Caco-2 (cell line): Measurements from ENCODE around the gene DCUN1D2. TPM values are rescaled to one million over a fixed set of nuclear protein-coding genes. Genes with fewer than 3 reads are reported as not detected.

Source experiments
- BruUV-seq: library from RNA; stranded (reverse); fragments of 400-500 nt; replicated peaks from 2 replicates; lab custom pipeline; 2021; lab: Mats Ljungman, UMichigan
- CTCF ChIA-PET: fragments of 300-600 bp; sonication (Branson Sonifier 250); formaldehyde crosslinking; loops from one replicate; lab custom pipeline; 2022; ENCODE audit warnings: antibody characterized with exemption; lab: Charles Lee
- POLR2A ChIA-PET: fragments of 300-600 bp; sonication (Branson Sonifier 250); formaldehyde crosslinking; loops from one replicate; lab custom pipeline; 2022; ENCODE audit warnings: antibody characterized with exemption; lab: Charles Lee
- DNase-seq, 2 experiments: peaks; one replicate each; pipeline versions ENCODE4 v3.0.0 to v3.0.0-alpha.2; 2020 to 2022
- H3K27me3 ChIP-seq: replicated peaks from 2 replicates; pipeline ENCODE4 v1.6.0; 2011; ENCODE audit warnings: low read length; ENCODE audit not compliant: control insufficient read depth, insufficient read depth
- H3K36me3 ChIP-seq: 2 replicates; pipeline ENCODE4 v1.5.1; 2011; ENCODE audit warnings: low read length; ENCODE audit not compliant: control insufficient read depth, insufficient read depth
- H3K4me1 ChIP-seq: fragments of 250-450 bp; sonication (Bioruptor Pico); 2 replicates; pipeline ENCODE4 v1.5.1; 2020; ENCODE audit warnings: mild to moderate bottlenecking
- H3K4me3 ChIP-seq: 2 replicates; pipeline ENCODE4 v1.5.1; 2011; ENCODE audit warnings: low read depth, mild to moderate bottlenecking, control low read depth, low read length
- H3K9me3 ChIP-seq: fragments of 250-450 bp; sonication (Bioruptor Pico); 2 replicates; pipeline ENCODE4 v1.5.1; 2020; ENCODE audit warnings: mild to moderate bottlenecking, moderate library complexity
- H3K27ac Mint-ChIP-seq: one replicate; pipeline ENCODE4 v1.8.0; 2022; ENCODE audit warnings: mixed read lengths; ENCODE audit not compliant: unreplicated experiment
- H3K27me3 Mint-ChIP-seq: one replicate; pipeline ENCODE4 v1.8.0; 2022; ENCODE audit warnings: mixed read lengths; ENCODE audit not compliant: insufficient read depth, unreplicated experiment
- H3K36me3 Mint-ChIP-seq: one replicate; pipeline ENCODE4 v1.8.0; 2022; ENCODE audit warnings: mild to moderate bottlenecking, mixed read lengths; ENCODE audit not compliant: insufficient read depth, unreplicated experiment
- H3K4me1 Mint-ChIP-seq: one replicate; pipeline ENCODE4 v1.8.0; 2022; ENCODE audit warnings: low read depth, mixed read lengths; ENCODE audit not compliant: unreplicated experiment
- H3K4me3 Mint-ChIP-seq: one replicate; pipeline ENCODE4 v1.8.0; 2022; ENCODE audit warnings: mild to moderate bottlenecking, moderate library complexity, mixed read lengths; ENCODE audit not compliant: unreplicated experiment
- H3K9me3 Mint-ChIP-seq: one replicate; pipeline ENCODE4 v1.8.0; 2022; ENCODE audit warnings: mixed read lengths; ENCODE audit not compliant: unreplicated experiment
- CTCF ChIP-seq, 2 experiments: fragments of 200-600 bp in 1 of 2; IDR thresholded peaks; 1 replicate in 1 of 2; 2 replicates in 1 of 2; pipeline versions ENCODE4 v1.5.1 to v1.8.0; 2011 to 2022; ENCODE audit warnings: antibody characterized with exemption in 1 of 2, control low read depth in 1 of 2, inconsistent platforms in 1 of 2, low read depth in 1 of 2, low read length in 1 of 2, mild to moderate bottlenecking in 1 of 2, moderate library complexity in 1 of 2; ENCODE audit not compliant: insufficient read depth in 1 of 2, severe bottlenecking in 1 of 2, unreplicated experiment in 1 of 2
- intact Hi-C: fragments of 100-400 bp; cut with micrococcal nuclease; formaldehyde crosslinking; loops from one replicate; pipeline ENCODE4 v1.10.0; 2022; ENCODE audit not compliant: unreplicated experiment
- total RNA-seq: library from RNA; stranded (reverse); gene quantifications from 2 replicates; pipeline ENCODE4 v1.2.3, GENCODE V29; 2022

The DCUN1D2 gene
- total RNA-seq, 1 experiment from 2014 or later = 59.4 TPM

- Histone ChIP-seq H3K36me3 (peaks cover 5% of the 10 kb centered on the region; the same call in 1 of the 2 replicates), H3K9me3 (0 out of 2 replicates have a peak, but pooled peaks cover 3% of the 10 kb centered on the region), H3K4me1 (no peaks in the 10 kb centered on the region), H3K27me3 (no peaks in the 10 kb centered on the region), H3K4me3 (no peak overlapping the region)
- ChIA-PET CTCF (no interaction called here), POLR2A (no interaction called here)
- no peak for TF ChIP-seq CTCF (IDR thresholded peaks at IDR 0.05; ENCODE audit: insufficient read depth in 1 of 2, low read depth in 1 of 2, low read length in 1 of 2, severe bottlenecking in 1 of 2, unreplicated experiment in 1 of 2)
- H3K27me3 Mint-ChIP-seq = no peaks in the 10 kb centered on the region
- no peak overlapping the region for H3K27ac Mint-ChIP-seq
- DNase-seq = no peak
- peaks cover 70% of the 10 kb centered on the region for H3K36me3 Mint-ChIP-seq
- no peaks in the 10 kb centered on the region for H3K9me3 Mint-ChIP-seq
- no TSS peak for BruUV-seq
- H3K4me1 Mint-ChIP-seq = peaks cover 6% of the 10 kb centered on the region
- H3K4me3 Mint-ChIP-seq = no peak overlapping the region
- intact Hi-C loops = no loop called here
Measured at GRCh38 chr13:113475911-113476310, 14.6 kb downstream of the DCUN1D2 start.

- H3K9me3 ChIP-seq = 0 out of 2 replicates have a peak, but pooled peaks cover 3% of the 10 kb centered on the region
- ChIA-PET POLR2A (no interaction called here), CTCF (no interaction called here)
- no peaks in the 10 kb centered on the region for H3K4me1 ChIP-seq
- H3K4me1 Mint-ChIP-seq = peaks cover 6% of the 10 kb centered on the region
- intact Hi-C loops = no loop called here
- TF ChIP-seq CTCF (IDR thresholded peaks at IDR 0.05; ENCODE audit: insufficient read depth in 1 of 2, low read depth in 1 of 2, low read length in 1 of 2, severe bottlenecking in 1 of 2, unreplicated experiment in 1 of 2) = no peak
- no peak for DNase-seq
- peaks cover 5% of the 10 kb centered on the region; the same call in 1 of the 2 replicates for H3K36me3 ChIP-seq
- H3K27ac Mint-ChIP-seq = no peak overlapping the region
- no peaks in the 10 kb centered on the region for H3K27me3 ChIP-seq
- no peak overlapping the region for H3K4me3 ChIP-seq
- no peaks in the 10 kb centered on the region for H3K27me3 Mint-ChIP-seq
- BruUV-seq = no TSS peak
- H3K36me3 Mint-ChIP-seq = peaks cover 65% of the 10 kb centered on the region
- H3K4me3 Mint-ChIP-seq = no peak overlapping the region
- H3K9me3 Mint-ChIP-seq = no peaks in the 10 kb centered on the region
Measured at GRCh38 chr13:113475280-113475679, 15.2 kb downstream of the DCUN1D2 start.

DNA sequence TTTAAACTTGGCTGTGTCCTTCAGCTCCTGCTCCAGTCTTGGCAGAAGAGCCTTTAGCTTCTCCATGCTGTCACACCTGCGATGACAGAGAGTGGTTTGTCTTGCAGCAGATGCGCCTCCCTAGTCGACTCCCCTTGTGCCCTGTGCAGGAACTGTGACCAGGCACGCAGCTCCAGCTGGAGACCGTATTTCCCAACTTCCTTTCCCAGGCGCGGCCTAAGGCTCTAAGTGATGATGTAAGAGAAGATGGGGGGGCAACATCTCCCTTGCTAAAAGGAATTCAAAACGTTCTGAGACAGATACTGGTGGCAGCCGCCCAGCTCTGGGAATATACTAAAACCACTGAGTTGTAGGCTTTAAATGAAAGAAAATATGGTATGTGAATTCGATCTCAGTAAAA lies 16.3 kb downstream of the DCUN1D2 start:
- TF ChIP-seq CTCF (IDR thresholded peaks at IDR 0.05; ENCODE audit: insufficient read depth in 1 of 2, low read depth in 1 of 2, low read length in 1 of 2, severe bottlenecking in 1 of 2, unreplicated experiment in 1 of 2) = no peak
- POLR2A ChIA-PET = no interaction called here
- Mint-ChIP-seq H3K4me3 (no peak overlapping the region), H3K27ac (no peak overlapping the region), H3K27me3 (no peaks in the 10 kb centered on the region), H3K4me1 (peaks cover 6% of the 10 kb centered on the region), H3K36me3 (peaks cover 57% of the 10 kb centered on the region), H3K9me3 (no peaks in the 10 kb centered on the region)
- no peak overlapping the region for H3K4me3 ChIP-seq
- CTCF ChIA-PET = no interaction called here
- DNase-seq = no peak
- no peaks in the 10 kb centered on the region for H3K27me3 ChIP-seq
- H3K9me3 ChIP-seq = no peaks in the 10 kb centered on the region
- peaks cover 5% of the 10 kb centered on the region; the same call in 1 of the 2 replicates for H3K36me3 ChIP-seq
- no TSS peak for BruUV-seq
- intact Hi-C loops = no loop called here
- H3K4me1 ChIP-seq = no peaks in the 10 kb centered on the region
